HEK293 (cell line): ENCODE data around the gene KLHL11.

Source experiments
- CTCF ChIA-PET: fragments of 350-600 bp; formaldehyde crosslinking; extraction: SDS; loops from one replicate; lab custom pipeline; 2021; ENCODE audit warnings: antibody characterized with exemption; lab: Yijun Ruan, JAX
- POLR2A ChIA-PET: fragments of 300-600 bp; formaldehyde crosslinking; extraction: SDS; loops from one replicate; lab custom pipeline; 2020; ENCODE audit warnings: antibody characterized with exemption, inconsistent platforms; lab: Yijun Ruan, JAX
- H3K27ac ChIP-seq: fragments of 200-500 bp; sonication (Bioruptor generic); 2 replicates; pipeline ENCODE4 v1.5.1; 2014; ENCODE audit warnings: low read depth, low read length, control low read depth, inconsistent platforms; ENCODE audit errors: extremely low read depth
- H3K36me3 ChIP-seq, 2 experiments: fragments of 200-500 bp in 1 of 2; sonication (Bioruptor generic) in 1 of 2; 1 replicate in 1 of 2; 2 replicates in 1 of 2; pipeline ENCODE4 v1.5.1; 2014 to 2017; ENCODE audit warnings: inconsistent platforms in 2 of 2, low read length in 2 of 2; ENCODE audit not compliant: control insufficient read depth in 2 of 2, insufficient read depth in 1 of 2
- H3K4me1 ChIP-seq: fragments of 200-500 bp; sonication (Bioruptor generic); 2 replicates; pipeline ENCODE4 v1.5.1; 2014; ENCODE audit warnings: mild to moderate bottlenecking, low read length, inconsistent platforms; ENCODE audit not compliant: control insufficient read depth, insufficient read depth
- H3K4me3 ChIP-seq: 2 replicates; pipeline ENCODE4 v1.5.1; 2011; ENCODE audit warnings: low read depth, mild to moderate bottlenecking, control low read depth, low read length, moderate library complexity
- H3K9me3 ChIP-seq: fragments of 200-500 bp; sonication (Bioruptor generic); 2 replicates; pipeline ENCODE4 v1.5.1; 2014; ENCODE audit warnings: low read depth, low read length, inconsistent platforms; ENCODE audit not compliant: control insufficient read depth, insufficient read depth
- BCL6B ChIP-seq: fragments of 450-650 bp; formaldehyde crosslinking; IDR thresholded peaks from 2 replicates; pipeline ENCODE4 v1.5.1; 2017; ENCODE audit warnings: missing biosample characterization, missing genetic modification characterization
- HOXD13 ChIP-seq: sonication (generic); formaldehyde crosslinking; IDR thresholded peaks from 2 replicates; pipeline ENCODE4 v1.8.0; 2022; ENCODE audit warnings: missing genetic modification reagents, borderline replicate concordance
- KLF9 ChIP-seq: fragments of 450-650 bp; formaldehyde crosslinking; IDR thresholded peaks from 2 replicates; pipeline ENCODE4 v1.5.1; 2016; ENCODE audit warnings: missing biosample characterization, missing genetic modification characterization, low read depth
- REST ChIP-seq: fragments of 450-650 bp; formaldehyde crosslinking; IDR thresholded peaks from 2 replicates; pipeline ENCODE4 v1.5.1; 2016; ENCODE audit warnings: missing biosample characterization, missing genetic modification characterization
- SCRT2 ChIP-seq: fragments of 450-650 bp; formaldehyde crosslinking; IDR thresholded peaks from 2 replicates; pipeline ENCODE4 v1.5.1; 2016; ENCODE audit warnings: missing biosample characterization, missing genetic modification characterization
- WT1 ChIP-seq: fragments of 450-650 bp; formaldehyde crosslinking; IDR thresholded peaks from 2 replicates; pipeline ENCODE4 v1.5.1; 2016; ENCODE audit warnings: missing biosample characterization, missing genetic modification characterization
- ZBTB44 ChIP-seq: fragments of 450-650 bp; IDR thresholded peaks from 2 replicates; pipeline ENCODE4 v1.5.1; 2018; ENCODE audit warnings: missing biosample characterization, mild to moderate bottlenecking, missing genetic modification characterization
- ZFP69B ChIP-seq: fragments of 450-650 bp; formaldehyde crosslinking; IDR thresholded peaks from 2 replicates; pipeline ENCODE4 v1.5.1; 2016; ENCODE audit warnings: missing biosample characterization, missing genetic modification characterization
- ZNF16 ChIP-seq: fragments of 450-650 bp; formaldehyde crosslinking; IDR thresholded peaks from 2 replicates; pipeline ENCODE4 v1.5.1; 2016; ENCODE audit warnings: low read depth, missing biosample characterization, missing genetic modification characterization
- ZNF175 ChIP-seq: fragments of 450-650 bp; formaldehyde crosslinking; IDR thresholded peaks from 2 replicates; pipeline ENCODE4 v1.5.1; 2016; ENCODE audit warnings: missing biosample characterization, missing genetic modification characterization
- ZNF274 ChIP-seq, 2 experiments: fragments of 200-500 bp in 1 of 2; fragments of 450-650 bp in 1 of 2; sonication (Bioruptor generic) in 1 of 2; formaldehyde crosslinking in 1 of 2; IDR thresholded peaks; 2 replicates each; pipeline versions ENCODE4 v1.5.1 to v1.6.1; 2014 to 2016; ENCODE audit warnings: borderline replicate concordance in 1 of 2, inconsistent platforms in 1 of 2, low read length in 1 of 2, missing biosample characterization in 1 of 2, missing genetic modification characterization in 1 of 2
- ZNF302 ChIP-seq: fragments of 450-650 bp; formaldehyde crosslinking; IDR thresholded peaks from 2 replicates; pipeline ENCODE4 v1.5.1; 2016; ENCODE audit warnings: missing biosample characterization, missing genetic modification characterization, low read depth
- ZNF391 ChIP-seq: fragments of 450-650 bp; formaldehyde crosslinking; IDR thresholded peaks from 2 replicates; pipeline ENCODE4 v1.5.1; 2016; ENCODE audit warnings: low read depth, missing biosample characterization, missing genetic modification characterization, borderline replicate concordance
- ZNF510 ChIP-seq: fragments of 450-650 bp; formaldehyde crosslinking; IDR thresholded peaks from 2 replicates; pipeline ENCODE4 v1.5.1; 2018; ENCODE audit warnings: mild to moderate bottlenecking, missing genetic modification characterization, missing biosample characterization; ENCODE audit not compliant: insufficient replicate concordance
- ZNF514 ChIP-seq: fragments of 450-650 bp; formaldehyde crosslinking; IDR thresholded peaks from 2 replicates; pipeline ENCODE4 v1.5.1; 2016; ENCODE audit warnings: missing biosample characterization, missing genetic modification characterization
- ZNF561 ChIP-seq: fragments of 450-650 bp; IDR thresholded peaks from 2 replicates; pipeline ENCODE4 v1.5.1; 2018; ENCODE audit warnings: missing biosample characterization, missing genetic modification characterization, borderline replicate concordance
- ZNF768 ChIP-seq: fragments of 450-650 bp; formaldehyde crosslinking; IDR thresholded peaks from 2 replicates; pipeline ENCODE4 v1.5.1; 2018; ENCODE audit warnings: missing biosample characterization, mild to moderate bottlenecking, missing genetic modification characterization
- ZSCAN4 ChIP-seq: fragments of 450-650 bp; formaldehyde crosslinking; IDR thresholded peaks from 2 replicates; pipeline ENCODE4 v1.5.1; 2017; ENCODE audit warnings: missing biosample characterization, missing genetic modification characterization
- TF ChIP-seq, protein P1 (sequence below): fragments of 450-650 bp; formaldehyde crosslinking; IDR thresholded peaks from 2 replicates; pipeline ENCODE4 v1.5.1; 2016; ENCODE audit warnings: missing biosample characterization, missing genetic modification characterization
- TF ChIP-seq, protein P2 (sequence below): fragments of 450-650 bp; formaldehyde crosslinking; IDR thresholded peaks from 2 replicates; pipeline ENCODE4 v1.5.1; 2016; ENCODE audit warnings: missing biosample characterization, missing genetic modification characterization
- TF ChIP-seq, protein P3 (sequence below): fragments of 450-650 bp; formaldehyde crosslinking; IDR thresholded peaks from 2 replicates; pipeline ENCODE4 v1.5.1; 2016; ENCODE audit warnings: missing biosample characterization, missing genetic modification characterization

Gene KLHL11

GRCh38 chr17:41914358-41914766 is 49.1 kb upstream of the KLHL11 start (continued):
- TF ChIP-seq REST (tag by site-specific recombination): no peak
- no peak for TF ChIP-seq ZNF514 (tag by site-specific recombination)
- TF ChIP-seq ZNF768 (tag by site-specific recombination): no peak
- TF ChIP-seq SCRT2: no peak

GRCh38 chr17:41913798-41914197 is 48.6 kb upstream of the KLHL11 start:
- POLR2A ChIA-PET: interaction anchor here (0.8 to 1.2 kb wide), 2 partner anchors 17 to 52 kb away, joined by 3 to 4 read pairs; partner anchors contain the start of gene ODAD4
- TF ChIP-seq ZBTB44: no peak
- TF ChIP-seq ZNF561: no peak
- TF ChIP-seq, protein P1, sequence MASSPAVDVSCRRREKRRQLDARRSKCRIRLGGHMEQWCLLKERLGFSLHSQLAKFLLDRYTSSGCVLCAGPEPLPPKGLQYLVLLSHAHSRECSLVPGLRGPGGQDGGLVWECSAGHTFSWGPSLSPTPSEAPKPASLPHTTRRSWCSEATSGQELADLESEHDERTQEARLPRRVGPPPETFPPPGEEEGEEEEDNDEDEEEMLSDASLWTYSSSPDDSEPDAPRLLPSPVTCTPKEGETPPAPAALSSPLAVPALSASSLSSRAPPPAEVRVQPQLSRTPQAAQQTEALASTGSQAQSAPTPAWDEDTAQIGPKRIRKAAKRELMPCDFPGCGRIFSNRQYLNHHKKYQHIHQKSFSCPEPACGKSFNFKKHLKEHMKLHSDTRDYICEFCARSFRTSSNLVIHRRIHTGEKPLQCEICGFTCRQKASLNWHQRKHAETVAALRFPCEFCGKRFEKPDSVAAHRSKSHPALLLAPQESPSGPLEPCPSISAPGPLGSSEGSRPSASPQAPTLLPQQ (tag by site-specific recombination): no peak
- TF ChIP-seq HOXD13 (CRISPR knock-in tag): no peak
- TF ChIP-seq ZNF391 (tag by site-specific recombination): no peak
- TF ChIP-seq ZNF175 (tag by site-specific recombination): no peak
- TF ChIP-seq, protein P2, sequence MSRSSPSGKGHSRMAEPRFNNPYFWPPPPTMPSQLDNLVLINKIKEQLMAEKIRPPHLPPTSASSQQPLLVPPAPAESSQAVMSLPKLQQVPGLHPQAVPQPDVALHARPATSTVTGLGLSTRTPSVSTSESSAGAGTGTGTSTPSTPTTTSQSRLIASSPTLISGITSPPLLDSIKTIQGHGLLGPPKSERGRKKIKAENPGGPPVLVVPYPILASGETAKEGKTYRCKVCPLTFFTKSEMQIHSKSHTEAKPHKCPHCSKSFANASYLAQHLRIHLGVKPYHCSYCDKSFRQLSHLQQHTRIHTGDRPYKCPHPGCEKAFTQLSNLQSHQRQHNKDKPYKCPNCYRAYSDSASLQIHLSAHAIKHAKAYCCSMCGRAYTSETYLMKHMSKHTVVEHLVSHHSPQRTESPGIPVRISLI (tag by site-specific recombination): no peak
- TF ChIP-seq KLF9: no peak
- no peak for TF ChIP-seq ZNF274 (IDR thresholded peaks at IDR 0.05; ENCODE audit: low read length)
- no peak for TF ChIP-seq ZNF274 (tag by site-specific recombination; IDR thresholded peaks at IDR 0.05; ENCODE audit: borderline replicate concordance)
- TF ChIP-seq ZNF16 (tag by site-specific recombination): no peak
- no peak for TF ChIP-seq BCL6B (tag by site-specific recombination)
- no peak for TF ChIP-seq ZNF510 (tag by site-specific recombination)
- TF ChIP-seq WT1: no peak
- TF ChIP-seq ZNF302 (tag by site-specific recombination): no peak
- TF ChIP-seq, protein P3, sequence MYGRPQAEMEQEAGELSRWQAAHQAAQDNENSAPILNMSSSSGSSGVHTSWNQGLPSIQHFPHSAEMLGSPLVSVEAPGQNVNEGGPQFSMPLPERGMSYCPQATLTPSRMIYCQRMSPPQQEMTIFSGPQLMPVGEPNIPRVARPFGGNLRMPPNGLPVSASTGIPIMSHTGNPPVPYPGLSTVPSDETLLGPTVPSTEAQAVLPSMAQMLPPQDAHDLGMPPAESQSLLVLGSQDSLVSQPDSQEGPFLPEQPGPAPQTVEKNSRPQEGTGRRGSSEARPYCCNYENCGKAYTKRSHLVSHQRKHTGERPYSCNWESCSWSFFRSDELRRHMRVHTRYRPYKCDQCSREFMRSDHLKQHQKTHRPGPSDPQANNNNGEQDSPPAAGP (tag by site-specific recombination): no peak
- no peak for TF ChIP-seq ZSCAN4 (tag by site-specific recombination)
- TF ChIP-seq ZFP69B (tag by site-specific recombination): no peak
- H3K27ac ChIP-seq: no peak overlapping the region
- peaks cover 25 to 59% of the 10 kb centered on the region in 2 experiments for H3K36me3 ChIP-seq
- CTCF ChIA-PET: interaction anchor here (0.6 to 1.2 kb wide), 9 partner anchors 19 to 526 kb away, joined by 3 to 6 read pairs (median 3); no protein-coding TSS in a partner anchor
- no peak overlapping the region for H3K4me3 ChIP-seq
- H3K4me1 ChIP-seq: peaks cover 13% of the 10 kb centered on the region
- no peaks in the 10 kb centered on the region for H3K9me3 ChIP-seq
